Natural killer cell (primary cell): ENCODE results near the gene AGRP. TPM values are rescaled to one million over a fixed set of nuclear protein-coding genes. Genes with fewer than 3 reads are reported as not detected.
A peak's percentile ranks its signal among the peaks of the same experiment; 100 is the strongest.

Experiments
- ATAC-seq, 3 donors: fragments of 150-1000 bp in 2 of 3; fragments of 200-7000 bp in 1 of 3; cut with Tn5 transposase; 1 replicate in 1 of 3; 2 replicates in 2 of 3; pipeline ENCODE4 v1.10.0; 2021; ENCODE audit warnings: mild to moderate bottlenecking in 2 of 3, moderate library complexity in 2 of 3
- DNase-seq, 2 donors: peaks; one replicate each; pipeline versions ENCODE4 v3.0.0 to v3.0.0-alpha.2; 2013 to 2021; ENCODE audit warnings: mixed read lengths in 1 of 2
- H3K27ac ChIP-seq: one replicate; pipeline ENCODE4 v1.5.1; 2013; ENCODE audit warnings: mild to moderate bottlenecking, low read length
- H3K27me3 ChIP-seq: one replicate; pipeline ENCODE4 v1.6.1; 2013; ENCODE audit warnings: low read length; ENCODE audit not compliant: control insufficient read depth, insufficient read depth
- H3K36me3 ChIP-seq: one replicate; pipeline ENCODE4 v1.6.1; 2013; ENCODE audit warnings: low read length; ENCODE audit not compliant: control insufficient read depth, insufficient read depth
- H3K4me1 ChIP-seq: one replicate; pipeline ENCODE4 v1.6.1; 2013; ENCODE audit warnings: low read length; ENCODE audit not compliant: control insufficient read depth, insufficient read depth
- H3K4me3 ChIP-seq: one replicate; pipeline ENCODE4 v1.5.1; 2013; ENCODE audit warnings: low read length
- H3K9me3 ChIP-seq: one replicate; pipeline ENCODE4 v1.6.1; 2013; ENCODE audit warnings: low read length; ENCODE audit not compliant: control insufficient read depth, insufficient read depth
- H3K27ac Mint-ChIP-seq, 2 donors: one replicate each; pipeline ENCODE4 v1.8.0; 2022; ENCODE audit warnings: mild to moderate bottlenecking in 2 of 2, mixed read lengths in 2 of 2, moderate library complexity in 1 of 2
- H3K27me3 Mint-ChIP-seq, 2 donors: one replicate each; pipeline ENCODE4 v1.8.0; 2022; ENCODE audit warnings: low read depth in 2 of 2, mixed read lengths in 2 of 2
- H3K36me3 Mint-ChIP-seq: one replicate; pipeline ENCODE4 v1.8.0; 2022; ENCODE audit warnings: mixed read lengths
- H3K4me1 Mint-ChIP-seq, 2 donors: one replicate each; pipeline ENCODE4 v1.8.0; 2022; ENCODE audit warnings: mixed read lengths in 2 of 2
- H3K4me3 Mint-ChIP-seq: one replicate; pipeline ENCODE4 v1.8.0; 2022; ENCODE audit warnings: mild to moderate bottlenecking, moderate library complexity, mixed read lengths
- H3K9me3 Mint-ChIP-seq, 2 donors: one replicate each; pipeline ENCODE4 v1.8.0; 2022; ENCODE audit warnings: mixed read lengths in 2 of 2
- CTCF ChIP-seq: fragments of 200-600 bp; IDR thresholded peaks from one replicate; pipeline ENCODE4 v1.8.0; 2022; ENCODE audit warnings: antibody characterized with exemption
- WGBS: methylation state at CpG from one replicate; pipeline ENCODE4 v1.1.7; 2013; ENCODE audit warnings: missing lambda C conversion rate; ENCODE audit not compliant: insufficient coverage; 5-methylcytosine and 5-hydroxymethylcytosine counted together
- intact Hi-C: fragments of 100-400 bp; cut with micrococcal nuclease; formaldehyde crosslinking; loops from one replicate; pipeline ENCODE4 v1.14.2; 2022
- total RNA-seq, 4 donors: library from RNA; stranded (reverse); fragments of 120-200 nt in 1 of 4; gene quantifications; one replicate each; pipeline versions ENCODE4 v1.2.3 to v1.2.4, GENCODE V29; 2013 to 2022

The AGRP gene
- total RNA-seq, 3 donors from 2014 or later (not counting 1 experiment from before 2014, with no cell fraction given) = 0.50 TPM; not detected in 2

GRCh38 chr16:67438098-67438791, 45.1 kb downstream of the AGRP start:
- TF ChIP-seq CTCF = no peak
- WGBS = 96% methylated on average over 20 of the region's 20 CpGs
- Mint-ChIP-seq H3K4me3 (no peak overlapping the region), H3K27ac (peak overlapping the region; percentile 59 to 77), H3K4me1 (peaks cover 5 to 23% of the 10 kb centered on the region in 2 donors), H3K27me3 (no peaks in the 10 kb centered on the region), H3K9me3 (no peaks in the 10 kb centered on the region), H3K36me3 (no peaks in the 10 kb centered on the region)
- Histone ChIP-seq H3K4me1 (peaks cover 23% of the 10 kb centered on the region), H3K36me3 (peaks cover 33% of the 10 kb centered on the region), H3K27ac (no peak overlapping the region), H3K4me3 (no peak overlapping the region), H3K9me3 (no peaks in the 10 kb centered on the region), H3K27me3 (no peaks in the 10 kb centered on the region)
- intact Hi-C loops = no loop called here
- ATAC-seq (no peak), DNase-seq (no peak)

- H3K4me3 Mint-ChIP-seq = no peak overlapping the region
- Histone ChIP-seq H3K9me3 (no peaks in the 10 kb centered on the region), H3K36me3 (peaks cover 27% of the 10 kb centered on the region), H3K27ac (no peak overlapping the region), H3K27me3 (no peaks in the 10 kb centered on the region), H3K4me1 (peaks cover 23% of the 10 kb centered on the region), H3K4me3 (no peak overlapping the region)
- no peak for TF ChIP-seq CTCF
- DNase-seq = peak in 1 of 2 donors; percentile 35
- peak overlapping the region; percentile 16 to 77 for H3K27ac Mint-ChIP-seq
- peaks cover 0 to under 1% of the 10 kb centered on the region in 2 donors for H3K27me3 Mint-ChIP-seq
- H3K9me3 Mint-ChIP-seq = no peaks in the 10 kb centered on the region
- WGBS = 58% methylated on average over 4 of the region's 4 CpGs
- intact Hi-C loops = no loop called here
- H3K4me1 Mint-ChIP-seq = peaks cover 5 to 22% of the 10 kb centered on the region in 2 donors
- H3K36me3 Mint-ChIP-seq = no peaks in the 10 kb centered on the region
- peak; percentile 54 to 86 (median 72) for ATAC-seq
Measured at GRCh38 chr16:67437513-67437912, 45.8 kb downstream of the AGRP start.

- 97% methylated on average over 23 of the region's 23 CpGs for WGBS
- Mint-ChIP-seq H3K36me3 (no peaks in the 10 kb centered on the region), H3K27me3 (peaks cover 0 to 6% of the 10 kb centered on the region in 2 donors), H3K27ac (peak overlapping the region in 1 of 2 donors; percentile 77), H3K4me1 (peaks cover 2 to 22% of the 10 kb centered on the region in 2 donors), H3K9me3 (no peaks in the 10 kb centered on the region), H3K4me3 (no peak overlapping the region)
- intact Hi-C loops = no loop called here
- Histone ChIP-seq H3K4me3 (no peak overlapping the region), H3K4me1 (peaks cover 26% of the 10 kb centered on the region), H3K27ac (no peak overlapping the region), H3K27me3 (peaks cover 3% of the 10 kb centered on the region), H3K9me3 (no peaks in the 10 kb centered on the region), H3K36me3 (peaks cover 22% of the 10 kb centered on the region)
- no peak for TF ChIP-seq CTCF
- ATAC-seq = no peak
- no peak for DNase-seq
Measured at GRCh38 chr16:67436640-67437193, 46.6 kb downstream of the AGRP start.
